ENCODE results near the gene CCDC175.

CCDC175 gene

GRCh38 chr14:59484639-59485175, 91.9 kb downstream of the CCDC175 start:
- peak overlapping the region; percentile 90 for H3K4me3 ChIP-seq (ENCODE audit: low read length)
- TF ChIP-seq, protein P1, sequence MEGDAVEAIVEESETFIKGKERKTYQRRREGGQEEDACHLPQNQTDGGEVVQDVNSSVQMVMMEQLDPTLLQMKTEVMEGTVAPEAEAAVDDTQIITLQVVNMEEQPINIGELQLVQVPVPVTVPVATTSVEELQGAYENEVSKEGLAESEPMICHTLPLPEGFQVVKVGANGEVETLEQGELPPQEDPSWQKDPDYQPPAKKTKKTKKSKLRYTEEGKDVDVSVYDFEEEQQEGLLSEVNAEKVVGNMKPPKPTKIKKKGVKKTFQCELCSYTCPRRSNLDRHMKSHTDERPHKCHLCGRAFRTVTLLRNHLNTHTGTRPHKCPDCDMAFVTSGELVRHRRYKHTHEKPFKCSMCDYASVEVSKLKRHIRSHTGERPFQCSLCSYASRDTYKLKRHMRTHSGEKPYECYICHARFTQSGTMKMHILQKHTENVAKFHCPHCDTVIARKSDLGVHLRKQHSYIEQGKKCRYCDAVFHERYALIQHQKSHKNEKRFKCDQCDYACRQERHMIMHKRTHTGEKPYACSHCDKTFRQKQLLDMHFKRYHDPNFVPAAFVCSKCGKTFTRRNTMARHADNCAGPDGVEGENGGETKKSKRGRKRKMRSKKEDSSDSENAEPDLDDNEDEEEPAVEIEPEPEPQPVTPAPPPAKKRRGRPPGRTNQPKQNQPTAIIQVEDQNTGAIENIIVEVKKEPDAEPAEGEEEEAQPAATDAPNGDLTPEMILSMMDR (conservative IDR thresholded peaks at IDR 0.05; ENCODE audit: low read length): no peak
- peak; percentile 37 for DNase-seq (ENCODE audit: low read depth)

DNA sequence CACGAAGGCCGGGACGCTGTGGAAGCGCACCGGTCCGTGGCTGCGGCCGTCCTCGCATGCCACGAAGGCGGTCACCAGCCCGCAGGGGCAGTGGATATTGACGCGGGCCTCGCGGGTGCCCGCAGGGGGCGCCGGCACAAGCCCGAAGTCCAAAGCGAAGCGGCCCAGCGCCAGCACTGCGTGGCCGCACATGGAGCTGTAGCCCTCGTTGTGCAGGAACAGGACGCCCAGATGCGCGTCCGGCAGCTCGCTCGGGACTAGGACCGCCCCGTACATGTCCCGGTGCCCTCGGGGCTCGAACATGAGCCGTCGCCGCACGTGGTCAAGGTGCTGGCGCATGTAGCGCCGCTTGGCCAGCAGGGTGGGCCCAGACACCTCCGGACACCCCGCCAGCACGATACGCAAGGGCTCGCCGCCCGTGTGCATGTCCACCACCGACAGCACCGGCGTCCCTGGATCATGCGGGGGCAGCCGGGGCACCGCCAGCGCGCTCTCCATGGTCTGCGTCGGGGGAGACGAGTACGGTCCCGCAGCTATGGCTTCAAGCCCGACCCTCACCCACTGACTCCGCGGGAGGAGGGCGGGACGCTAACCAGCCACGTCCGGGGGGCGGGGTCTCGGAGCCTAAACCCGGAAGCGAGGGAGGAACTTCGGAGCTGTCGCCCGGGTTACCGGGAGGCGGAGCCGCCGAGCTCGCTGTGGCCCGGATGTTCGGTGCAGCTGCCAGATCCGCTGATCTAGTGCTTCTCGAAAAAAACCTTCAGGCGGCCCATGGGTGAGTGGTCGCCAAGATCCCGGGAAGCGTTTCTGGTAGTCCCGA, 92.6 kb downstream of the CCDC175 start, which contains the start of the genes JKAMP and L3HYPDH:
Gene JKAMP, plus strand, starts transcription at position 699 of the 820 bp plus-strand sequence. Its CDS starts 73 bp downstream, at position 772.
Gene L3HYPDH, minus strand, starts transcription at position 590 of the 820 bp plus-strand sequence. Its CDS starts 92 bp downstream, at position 498.
- DNase-seq (ENCODE audit: low read depth): peak; percentile 92
- TF ChIP-seq, protein P1 (conservative IDR thresholded peaks at IDR 0.05; ENCODE audit: low read length): peak; percentile 56
- H3K4me3 ChIP-seq (ENCODE audit: low read length): peak within 1 kb of the TSS; percentile 90

- peak overlapping the region; percentile 90 for H3K4me3 ChIP-seq (ENCODE audit: low read length)
- TF ChIP-seq, protein P1 (conservative IDR thresholded peaks at IDR 0.05; ENCODE audit: low read length): no peak
- peak; percentile 66 for DNase-seq (ENCODE audit: low read depth)
Measured at GRCh38 chr14:59483363-59483762, 93.2 kb downstream of the CCDC175 start.

DNA sequence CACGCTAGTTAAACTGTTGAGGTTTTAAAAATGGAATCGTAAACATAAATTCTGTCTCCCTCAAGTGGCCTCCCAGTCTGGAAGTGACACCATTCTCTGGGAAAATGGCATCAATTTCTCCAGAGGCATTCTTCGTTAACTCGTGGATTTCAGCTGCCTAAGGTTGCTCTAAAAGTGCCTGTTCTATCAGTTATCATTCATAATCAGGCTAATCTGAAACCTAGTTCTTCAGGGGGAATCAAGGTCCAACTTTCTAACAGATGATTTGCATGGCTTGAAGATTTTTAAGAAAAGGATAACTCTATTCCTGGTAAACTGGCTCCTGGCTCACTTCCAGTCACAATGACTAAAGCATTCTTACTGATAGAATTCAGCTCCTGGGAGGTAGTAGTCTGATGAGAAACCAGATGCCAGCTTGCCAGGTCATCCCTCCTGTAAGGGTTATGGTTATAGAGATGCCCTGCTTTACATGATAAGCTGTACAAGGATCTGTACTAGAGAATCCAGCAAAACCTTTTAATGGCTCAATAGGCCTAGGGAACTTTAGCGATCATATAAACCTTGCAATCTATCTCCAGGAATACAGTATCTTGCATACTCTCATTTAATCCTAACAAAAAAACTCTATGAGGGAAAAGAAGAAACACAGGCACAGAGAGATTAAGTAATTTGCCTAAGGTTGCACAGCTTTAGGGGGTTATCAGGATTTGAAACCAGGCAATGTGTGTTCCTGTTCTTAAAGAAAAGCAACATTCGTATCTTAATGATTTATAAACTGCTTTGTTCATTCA, 93.9 kb downstream of the CCDC175 start:
- peak; percentile 93 for DNase-seq (ENCODE audit: low read depth)
- peak overlapping the region; percentile 90 for H3K4me3 ChIP-seq (ENCODE audit: low read length)
- TF ChIP-seq, protein P1 (conservative IDR thresholded peaks at IDR 0.05; ENCODE audit: low read length): no peak

GRCh38 chr14:59481871-59482540, 94.6 kb downstream of the CCDC175 start:
- DNase-seq (ENCODE audit: low read depth): peak; percentile 96
- TF ChIP-seq, protein P1 (conservative IDR thresholded peaks at IDR 0.05; ENCODE audit: low read length): no peak
- peak overlapping the region; percentile 90 for H3K4me3 ChIP-seq (ENCODE audit: low read length)

GRCh38 chr14:59481407-59481806, 95.2 kb downstream of the CCDC175 start:
- H3K4me3 ChIP-seq (ENCODE audit: low read length): peak overlapping the region; percentile 24

More at GRCh38 chr14:59481407-59481806, 95.2 kb downstream of the CCDC175 start:
- DNase-seq (ENCODE audit: low read depth): no peak
- TF ChIP-seq, protein P1 (conservative IDR thresholded peaks at IDR 0.05; ENCODE audit: low read length): no peak

Measured in AG10803 (cell line).